B cell (primary cell): ENCODE results near the gene TBC1D20.

ENCODE experiments used
- CTCF ChIP-seq: fragments of 200-600 bp; IDR thresholded peaks from one replicate; pipeline ENCODE4 v1.8.0; 2022; ENCODE audit warnings: antibody characterized with exemption, mild to moderate bottlenecking
- EZH2 ChIP-seq: IDR thresholded peaks from 2 replicates; pipeline ENCODE4 v1.6.1; 2012; ENCODE audit warnings: borderline replicate concordance, low read depth, mild to moderate bottlenecking, moderate library complexity, low read length; ENCODE audit not compliant: insufficient read depth, poor library complexity, severe bottlenecking

GRCh38 chr20:427849-428657 lies 34.3 kb downstream of the TBC1D20 start:
- no peak for TF ChIP-seq CTCF
- no peak for TF ChIP-seq EZH2
